Measurements from ENCODE around the gene HAND1. TPM values are rescaled to one million over a fixed set of nuclear protein-coding genes. Genes with fewer than 3 reads are reported as not detected.

The HAND1 gene
- total RNA-seq, 2 experiments from 2014 or later, result not detected

DNA sequence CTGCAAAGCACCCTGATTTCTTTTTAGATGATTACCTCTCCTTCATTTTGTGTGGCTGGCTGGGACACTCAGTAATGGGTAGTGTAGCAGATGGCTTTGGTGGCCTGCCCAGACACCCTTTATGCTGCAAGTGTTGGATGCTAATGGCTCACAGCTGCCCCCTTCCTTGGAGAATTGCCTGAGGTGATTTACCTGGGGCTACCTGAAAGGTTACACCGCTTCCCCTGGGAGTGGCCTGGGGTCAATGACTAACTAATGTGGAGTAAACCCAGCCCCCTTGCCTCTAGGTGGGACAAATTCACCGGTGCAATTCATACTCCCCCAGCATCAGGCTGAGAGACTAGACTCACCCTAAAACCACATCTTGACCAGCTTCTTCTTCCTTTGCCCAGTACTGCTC is 23.5 kb upstream of the HAND1 start:
- ATAC-seq (ENCODE audit: poor library complexity) (no peak), DNase-seq (no peak)
- no peak overlapping the region for H3K27ac Mint-ChIP-seq
- H3K27me3 Mint-ChIP-seq, result peaks cover 37% of the 10 kb centered on the region
- CTCF ChIA-PET, result no interaction called here
- H3K27ac ChIP-seq (ENCODE audit: low read depth in 1 of 2, low read length in 2 of 2), result no peak overlapping the region
- intact Hi-C loops (cut with DNase I, micrococcal nuclease), result no loop called here
- H3K4me3 ChIP-seq (ENCODE audit: low read length), result no peak overlapping the region
- POLR2A ChIA-PET, result no interaction called here
- no peaks in the 10 kb centered on the region for H3K9me3 ChIP-seq (ENCODE audit: control insufficient read depth in 1 of 2, insufficient read depth in 1 of 2, low read length in 2 of 2)
- no peak overlapping the region for H3K4me3 Mint-ChIP-seq
- no peaks in the 10 kb centered on the region for H3K4me1 Mint-ChIP-seq (ENCODE audit: low read depth)
- H3K4me1 ChIP-seq (ENCODE audit: insufficient read depth, low read length), result no peaks in the 10 kb centered on the region
- H3K27me3 ChIP-seq (ENCODE audit: control insufficient read depth in 1 of 2, insufficient read depth in 2 of 2, low read length in 2 of 2), result peaks cover 6 to 13% of the 10 kb centered on the region in 2 experiments
- TF ChIP-seq, protein P1, sequence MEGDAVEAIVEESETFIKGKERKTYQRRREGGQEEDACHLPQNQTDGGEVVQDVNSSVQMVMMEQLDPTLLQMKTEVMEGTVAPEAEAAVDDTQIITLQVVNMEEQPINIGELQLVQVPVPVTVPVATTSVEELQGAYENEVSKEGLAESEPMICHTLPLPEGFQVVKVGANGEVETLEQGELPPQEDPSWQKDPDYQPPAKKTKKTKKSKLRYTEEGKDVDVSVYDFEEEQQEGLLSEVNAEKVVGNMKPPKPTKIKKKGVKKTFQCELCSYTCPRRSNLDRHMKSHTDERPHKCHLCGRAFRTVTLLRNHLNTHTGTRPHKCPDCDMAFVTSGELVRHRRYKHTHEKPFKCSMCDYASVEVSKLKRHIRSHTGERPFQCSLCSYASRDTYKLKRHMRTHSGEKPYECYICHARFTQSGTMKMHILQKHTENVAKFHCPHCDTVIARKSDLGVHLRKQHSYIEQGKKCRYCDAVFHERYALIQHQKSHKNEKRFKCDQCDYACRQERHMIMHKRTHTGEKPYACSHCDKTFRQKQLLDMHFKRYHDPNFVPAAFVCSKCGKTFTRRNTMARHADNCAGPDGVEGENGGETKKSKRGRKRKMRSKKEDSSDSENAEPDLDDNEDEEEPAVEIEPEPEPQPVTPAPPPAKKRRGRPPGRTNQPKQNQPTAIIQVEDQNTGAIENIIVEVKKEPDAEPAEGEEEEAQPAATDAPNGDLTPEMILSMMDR (IDR thresholded peaks at IDR 0.05), result no peak
- no peaks in the 10 kb centered on the region for H3K36me3 Mint-ChIP-seq (ENCODE audit: low read depth)
- no peaks in the 10 kb centered on the region for H3K9me3 Mint-ChIP-seq
- H3K36me3 ChIP-seq (ENCODE audit: insufficient read depth, low read length), result no peaks in the 10 kb centered on the region

DNA sequence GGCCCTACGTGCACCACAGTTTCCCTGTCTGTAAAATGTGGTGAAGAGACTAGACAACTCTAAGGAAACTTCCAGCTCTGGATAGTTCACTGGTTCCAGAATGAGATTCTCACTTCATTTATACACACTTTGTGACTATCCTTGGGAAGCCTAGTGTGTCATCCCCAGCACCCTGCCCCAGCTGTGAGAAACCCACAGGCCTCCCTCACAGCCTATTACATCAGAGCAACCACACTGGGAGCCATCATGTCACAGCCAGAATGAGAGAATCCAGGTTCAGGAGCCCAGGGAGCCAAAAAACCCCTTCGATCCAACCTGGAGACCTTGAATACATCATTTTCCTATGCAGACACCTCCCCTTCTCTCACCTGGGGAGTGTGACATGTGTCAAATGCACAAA is 21.0 kb upstream of the HAND1 start:
- Mint-ChIP-seq H3K27me3 (peaks cover 58% of the 10 kb centered on the region), H3K4me3 (no peak overlapping the region), H3K4me1 (ENCODE audit: low read depth) (no peaks in the 10 kb centered on the region), H3K9me3 (no peaks in the 10 kb centered on the region), H3K27ac (no peak overlapping the region), H3K36me3 (ENCODE audit: low read depth) (no peaks in the 10 kb centered on the region)
- no peak overlapping the region for H3K27ac ChIP-seq (ENCODE audit: low read depth in 1 of 2, low read length in 2 of 2)
- intact Hi-C loops (cut with DNase I, micrococcal nuclease), result no loop called here
- ATAC-seq (ENCODE audit: poor library complexity) (no peak), DNase-seq (no peak)
- POLR2A ChIA-PET, result no interaction called here
- no peaks in the 10 kb centered on the region for H3K9me3 ChIP-seq (ENCODE audit: control insufficient read depth in 1 of 2, insufficient read depth in 1 of 2, low read length in 2 of 2)
- no peaks in the 10 kb centered on the region for H3K36me3 ChIP-seq (ENCODE audit: insufficient read depth, low read length)
- H3K4me1 ChIP-seq (ENCODE audit: insufficient read depth, low read length), result no peaks in the 10 kb centered on the region
- H3K4me3 ChIP-seq (ENCODE audit: low read length), result no peak overlapping the region
- TF ChIP-seq, protein P1 (IDR thresholded peaks at IDR 0.05), result no peak
- peaks cover 6 to 13% of the 10 kb centered on the region in 2 experiments for H3K27me3 ChIP-seq (ENCODE audit: control insufficient read depth in 1 of 2, insufficient read depth in 2 of 2, low read length in 2 of 2)
- CTCF ChIA-PET, result no interaction called here

DNA sequence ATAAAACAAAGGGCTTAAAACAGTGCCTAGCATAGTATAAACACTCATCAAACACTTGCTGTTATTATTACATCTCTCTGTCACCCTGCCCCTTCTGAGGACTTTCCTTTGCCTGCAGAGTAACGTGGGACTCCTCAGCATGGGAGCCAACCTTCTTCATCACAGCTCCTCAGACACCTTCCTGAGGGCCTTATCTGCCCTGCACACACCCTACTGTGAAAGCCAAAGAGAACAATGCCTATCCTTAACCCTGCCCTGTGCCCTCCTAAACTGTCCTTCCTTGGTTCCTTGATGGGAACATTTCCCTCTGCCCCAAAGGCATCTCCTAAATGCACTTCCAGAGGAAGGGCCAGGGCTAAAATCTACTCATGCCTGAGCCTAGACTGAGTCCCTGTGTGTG is 20.6 kb upstream of the HAND1 start:
- Histone ChIP-seq H3K27ac (ENCODE audit: low read depth in 1 of 2, low read length in 2 of 2) (no peak overlapping the region), H3K27me3 (ENCODE audit: control insufficient read depth in 1 of 2, insufficient read depth in 2 of 2, low read length in 2 of 2) (peaks cover 8 to 13% of the 10 kb centered on the region in 2 experiments), H3K4me3 (ENCODE audit: low read length) (no peak overlapping the region), H3K36me3 (ENCODE audit: insufficient read depth, low read length) (no peaks in the 10 kb centered on the region), H3K4me1 (ENCODE audit: insufficient read depth, low read length) (no peaks in the 10 kb centered on the region), H3K9me3 (ENCODE audit: control insufficient read depth in 1 of 2, insufficient read depth in 1 of 2, low read length in 2 of 2) (no peaks in the 10 kb centered on the region)
- TF ChIP-seq, protein P1 (IDR thresholded peaks at IDR 0.05), result no peak
- CTCF ChIA-PET, result no interaction called here
- H3K36me3 Mint-ChIP-seq (ENCODE audit: low read depth), result no peaks in the 10 kb centered on the region
- DNase-seq, result peak in 1 of 14 experiments; percentile 8
- ATAC-seq (ENCODE audit: poor library complexity), result no peak
- no peaks in the 10 kb centered on the region for H3K4me1 Mint-ChIP-seq (ENCODE audit: low read depth)
- peaks cover 62% of the 10 kb centered on the region for H3K27me3 Mint-ChIP-seq
- intact Hi-C loops (cut with DNase I, micrococcal nuclease), result no loop called here
- H3K27ac Mint-ChIP-seq, result no peak overlapping the region
- no peaks in the 10 kb centered on the region for H3K9me3 Mint-ChIP-seq
- H3K4me3 Mint-ChIP-seq, result no peak overlapping the region
- POLR2A ChIA-PET, result no interaction called here

Data from CD4-positive, alpha-beta T cell (primary cell).